Liver (tissue), 9 donors: ENCODE data around the gene URGCP. TPM values are rescaled to one million over a fixed set of nuclear protein-coding genes. Genes with fewer than 3 reads are reported as not detected.

Experiments used
- DNase-seq: peaks from one replicate; pipeline ENCODE4 v3.0.0-alpha.2; 2017; ENCODE audit warnings: low spot score
- H3K27ac ChIP-seq, 2 donors: one replicate each; pipeline ENCODE4 v1.7.0; 2013; ENCODE audit warnings: inconsistent platforms in 2 of 2, low read length in 2 of 2, control low read depth in 1 of 2, low read depth in 1 of 2, mild to moderate bottlenecking in 1 of 2
- H3K27me3 ChIP-seq, 4 donors: one replicate each; pipeline versions ENCODE4 v1.6.1 to v1.7.0; 2013; ENCODE audit warnings: low read length in 3 of 4, inconsistent platforms in 1 of 4, mild to moderate bottlenecking in 1 of 4, moderate library complexity in 1 of 4; ENCODE audit not compliant: control insufficient read depth in 4 of 4, insufficient read depth in 4 of 4
- H3K36me3 ChIP-seq, 4 donors: one replicate each; pipeline versions ENCODE4 v1.6.1 to v1.7.0; 2013; ENCODE audit warnings: low read length in 3 of 4, mild to moderate bottlenecking in 3 of 4, low read depth in 1 of 4, moderate library complexity in 1 of 4; ENCODE audit not compliant: control insufficient read depth in 4 of 4, insufficient read depth in 3 of 4
- H3K4me1 ChIP-seq, 4 donors: one replicate each; pipeline versions ENCODE4 v1.6.1 to v1.7.0; 2013; ENCODE audit warnings: low read length in 3 of 4, mild to moderate bottlenecking in 3 of 4, moderate library complexity in 1 of 4; ENCODE audit not compliant: control insufficient read depth in 4 of 4, insufficient read depth in 4 of 4
- H3K4me3 ChIP-seq, 3 donors: one replicate each; pipeline versions ENCODE4 v1.6.1 to v1.7.0; 2013; ENCODE audit warnings: low read length in 3 of 3, control low read depth in 1 of 3, low read depth in 1 of 3, mild to moderate bottlenecking in 1 of 3
- H3K9ac ChIP-seq, 2 donors: one replicate each; pipeline ENCODE4 v1.7.0; 2013; ENCODE audit warnings: low read length in 2 of 2, mild to moderate bottlenecking in 2 of 2, moderate library complexity in 2 of 2, control low read depth in 1 of 2, low read depth in 1 of 2
- H3K9me3 ChIP-seq, 4 donors: one replicate each; pipeline versions ENCODE4 v1.6.1 to v1.7.0; 2013; ENCODE audit warnings: low read length in 3 of 4; ENCODE audit not compliant: control insufficient read depth in 4 of 4
- ATF3 ChIP-seq: IDR thresholded peaks from 2 replicates; pipeline ENCODE4 v1.6.1; 2016; ENCODE audit warnings: antibody characterized with exemption
- CTCF ChIP-seq: fragments of 150-350 bp; IDR thresholded peaks from 2 replicates; pipeline ENCODE4 v1.5.1; 2017; ENCODE audit warnings: improper control_type of control experiment, low read depth, low read length; ENCODE audit not compliant: missing input control
- EGR1 ChIP-seq, 2 donors: IDR thresholded peaks; 2 replicates each; pipeline ENCODE4 v1.6.1; 2016 to 2018; ENCODE audit warnings: antibody characterized with exemption in 2 of 2, low read depth in 2 of 2
- FOXA1 ChIP-seq: IDR thresholded peaks from 2 replicates; pipeline ENCODE4 v1.6.1; 2016; ENCODE audit warnings: antibody characterized with exemption
- FOXA2 ChIP-seq: IDR thresholded peaks from 2 replicates; pipeline ENCODE4 v1.6.1; 2016; ENCODE audit warnings: antibody characterized with exemption
- GABPA ChIP-seq, 2 donors: IDR thresholded peaks in 1 of 2; conservative IDR thresholded peaks in 1 of 2; 2 replicates each; pipeline ENCODE4 v1.6.1; 2016; ENCODE audit warnings: antibody characterized with exemption in 2 of 2, mild to moderate bottlenecking in 1 of 2, moderate library complexity in 1 of 2
- HNF4A ChIP-seq, 2 donors: conservative IDR thresholded peaks; 2 replicates each; pipeline ENCODE4 v1.6.1; 2016; ENCODE audit warnings: antibody characterized with exemption in 2 of 2, mild to moderate bottlenecking in 2 of 2
- HNF4G ChIP-seq: IDR thresholded peaks from 2 replicates; pipeline ENCODE4 v1.6.1; 2016; ENCODE audit warnings: antibody characterized with exemption
- JUND ChIP-seq, 2 donors: IDR thresholded peaks; 2 replicates each; pipeline ENCODE4 v1.6.1; 2016; ENCODE audit warnings: antibody characterized with exemption in 2 of 2
- NR2F2 ChIP-seq: IDR thresholded peaks from 2 replicates; pipeline ENCODE4 v1.6.1; 2016; ENCODE audit warnings: antibody characterized with exemption
- RAD21 ChIP-seq, 2 donors: IDR thresholded peaks; 2 replicates each; pipeline ENCODE4 v1.6.1; 2016; ENCODE audit warnings: antibody characterized with exemption in 2 of 2, mild to moderate bottlenecking in 2 of 2
- RXRA ChIP-seq, 2 donors: IDR thresholded peaks; 2 replicates each; pipeline ENCODE4 v1.6.1; 2017 to 2018; ENCODE audit warnings: antibody characterized with exemption in 2 of 2, mild to moderate bottlenecking in 1 of 2
- SP1 ChIP-seq: IDR thresholded peaks from 2 replicates; pipeline ENCODE4 v1.6.1; 2018; ENCODE audit warnings: antibody characterized with exemption, mild to moderate bottlenecking
- TAF1 ChIP-seq: conservative IDR thresholded peaks from 2 replicates; pipeline ENCODE4 v1.6.1; 2016; ENCODE audit warnings: antibody characterized with exemption, mild to moderate bottlenecking
- YY1 ChIP-seq: IDR thresholded peaks from 2 replicates; pipeline ENCODE4 v1.6.1; 2016; ENCODE audit warnings: antibody characterized with exemption, mild to moderate bottlenecking
- WGBS: extraction: QIAGEN DNeasy Blood & Tissue Kit; methylation state at CpG from one replicate; pipeline ENCODE4 v1.1.7; 2013; 5-methylcytosine and 5-hydroxymethylcytosine counted together
- polyA plus RNA-seq, 2 donors: library from polyadenylated mRNA; stranded (reverse) in 1 of 2; unstranded in 1 of 2; fragments of 200-250 nt in 1 of 2; fragments of >200 nt in 1 of 2; fragmentation: Nextera tagmentation in 1 of 2; extraction: Ambion mirVana in 1 of 2; gene quantifications; one replicate each; pipeline versions ENCODE4 v1.2.1 to v1.2.3, GENCODE V29; 2013 to 2015
- total RNA-seq, 2 donors: library from RNA; depleted of rRNA; stranded (reverse); fragments of >200 nt; gene quantifications; one replicate each; pipeline ENCODE4 v1.2.3, GENCODE V29; 2014
- TF ChIP-seq, protein P1 (sequence below): IDR thresholded peaks from 2 replicates; pipeline ENCODE4 v1.6.1; 2016; ENCODE audit warnings: antibody characterized with exemption, mild to moderate bottlenecking
- TF ChIP-seq, protein P2 (sequence below): IDR thresholded peaks from 2 replicates; pipeline ENCODE4 v1.6.1; 2016; ENCODE audit warnings: antibody characterized with exemption
- TF ChIP-seq, protein P3 (sequence below): IDR thresholded peaks from 2 replicates; pipeline ENCODE4 v1.6.1; 2016; ENCODE audit warnings: antibody characterized with exemption
- donor health status: healthy.
- donor health status: healthy.
- donor health status: healthy.
- donor health status: healthy.
- donor health status: healthy.

URGCP gene
- total and polyA plus RNA-seq, 4 donors: 7.2 to 28.4 (median 13.0) TPM

DNA sequence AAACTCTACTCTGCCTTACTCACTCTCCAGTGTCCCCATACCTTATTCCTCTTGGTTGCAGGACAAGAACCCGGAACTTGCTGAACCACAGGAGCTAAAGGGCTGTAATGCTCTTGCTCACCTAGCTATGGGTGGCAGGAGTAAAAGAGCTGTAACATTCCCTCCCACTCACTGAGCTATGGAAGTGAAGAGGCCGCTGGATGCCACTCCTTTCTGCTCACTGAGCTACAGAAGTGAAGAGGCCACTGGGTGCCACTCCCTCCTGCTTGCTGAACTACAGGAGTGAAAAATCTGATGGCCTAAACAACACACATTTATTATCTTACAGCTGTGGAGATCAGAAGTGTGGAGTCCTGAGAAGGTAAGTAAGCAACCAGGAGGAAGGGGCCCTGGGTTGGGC, 54.6 kb downstream of the URGCP start:
- Histone ChIP-seq H3K27me3 (no peaks in the 10 kb centered on the region), H3K4me1 (no peaks in the 10 kb centered on the region), H3K27ac (no peak overlapping the region), H3K9ac (no peak overlapping the region), H3K36me3 (no peaks in the 10 kb centered on the region), H3K9me3 (no peaks in the 10 kb centered on the region), H3K4me3 (no peak overlapping the region)
- DNase-seq: no peak
- WGBS: 90% methylated on average over 2 of the region's 2 CpGs
- TF ChIP-seq CTCF (no peak), TAF1 (no peak), FOXA2 (no peak), ATF3 (no peak), JUND (IDR thresholded peaks at IDR 0.05) (no peak), HNF4A (conservative IDR thresholded peaks at IDR 0.05) (no peak), RAD21 (IDR thresholded peaks at IDR 0.05) (no peak), HNF4G (no peak), RXRA (IDR thresholded peaks at IDR 0.05) (no peak), FOXA1 (no peak), SP1 (no peak), GABPA (IDR thresholded peaks at IDR 0.05 in 1 of 2, conservative IDR thresholded peaks at IDR 0.05 in 1 of 2) (no peak), EGR1 (IDR thresholded peaks at IDR 0.05; ENCODE audit: low read depth in 2 of 2) (no peak), NR2F2 (no peak), YY1 (no peak)
- TF ChIP-seq, protein P1, sequence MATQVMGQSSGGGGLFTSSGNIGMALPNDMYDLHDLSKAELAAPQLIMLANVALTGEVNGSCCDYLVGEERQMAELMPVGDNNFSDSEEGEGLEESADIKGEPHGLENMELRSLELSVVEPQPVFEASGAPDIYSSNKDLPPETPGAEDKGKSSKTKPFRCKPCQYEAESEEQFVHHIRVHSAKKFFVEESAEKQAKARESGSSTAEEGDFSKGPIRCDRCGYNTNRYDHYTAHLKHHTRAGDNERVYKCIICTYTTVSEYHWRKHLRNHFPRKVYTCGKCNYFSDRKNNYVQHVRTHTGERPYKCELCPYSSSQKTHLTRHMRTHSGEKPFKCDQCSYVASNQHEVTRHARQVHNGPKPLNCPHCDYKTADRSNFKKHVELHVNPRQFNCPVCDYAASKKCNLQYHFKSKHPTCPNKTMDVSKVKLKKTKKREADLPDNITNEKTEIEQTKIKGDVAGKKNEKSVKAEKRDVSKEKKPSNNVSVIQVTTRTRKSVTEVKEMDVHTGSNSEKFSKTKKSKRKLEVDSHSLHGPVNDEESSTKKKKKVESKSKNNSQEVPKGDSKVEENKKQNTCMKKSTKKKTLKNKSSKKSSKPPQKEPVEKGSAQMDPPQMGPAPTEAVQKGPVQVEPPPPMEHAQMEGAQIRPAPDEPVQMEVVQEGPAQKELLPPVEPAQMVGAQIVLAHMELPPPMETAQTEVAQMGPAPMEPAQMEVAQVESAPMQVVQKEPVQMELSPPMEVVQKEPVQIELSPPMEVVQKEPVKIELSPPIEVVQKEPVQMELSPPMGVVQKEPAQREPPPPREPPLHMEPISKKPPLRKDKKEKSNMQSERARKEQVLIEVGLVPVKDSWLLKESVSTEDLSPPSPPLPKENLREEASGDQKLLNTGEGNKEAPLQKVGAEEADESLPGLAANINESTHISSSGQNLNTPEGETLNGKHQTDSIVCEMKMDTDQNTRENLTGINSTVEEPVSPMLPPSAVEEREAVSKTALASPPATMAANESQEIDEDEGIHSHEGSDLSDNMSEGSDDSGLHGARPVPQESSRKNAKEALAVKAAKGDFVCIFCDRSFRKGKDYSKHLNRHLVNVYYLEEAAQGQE: no peak
- TF ChIP-seq, protein P2, sequence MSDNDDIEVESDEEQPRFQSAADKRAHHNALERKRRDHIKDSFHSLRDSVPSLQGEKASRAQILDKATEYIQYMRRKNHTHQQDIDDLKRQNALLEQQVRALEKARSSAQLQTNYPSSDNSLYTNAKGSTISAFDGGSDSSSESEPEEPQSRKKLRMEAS: no peak
- TF ChIP-seq, protein P3, sequence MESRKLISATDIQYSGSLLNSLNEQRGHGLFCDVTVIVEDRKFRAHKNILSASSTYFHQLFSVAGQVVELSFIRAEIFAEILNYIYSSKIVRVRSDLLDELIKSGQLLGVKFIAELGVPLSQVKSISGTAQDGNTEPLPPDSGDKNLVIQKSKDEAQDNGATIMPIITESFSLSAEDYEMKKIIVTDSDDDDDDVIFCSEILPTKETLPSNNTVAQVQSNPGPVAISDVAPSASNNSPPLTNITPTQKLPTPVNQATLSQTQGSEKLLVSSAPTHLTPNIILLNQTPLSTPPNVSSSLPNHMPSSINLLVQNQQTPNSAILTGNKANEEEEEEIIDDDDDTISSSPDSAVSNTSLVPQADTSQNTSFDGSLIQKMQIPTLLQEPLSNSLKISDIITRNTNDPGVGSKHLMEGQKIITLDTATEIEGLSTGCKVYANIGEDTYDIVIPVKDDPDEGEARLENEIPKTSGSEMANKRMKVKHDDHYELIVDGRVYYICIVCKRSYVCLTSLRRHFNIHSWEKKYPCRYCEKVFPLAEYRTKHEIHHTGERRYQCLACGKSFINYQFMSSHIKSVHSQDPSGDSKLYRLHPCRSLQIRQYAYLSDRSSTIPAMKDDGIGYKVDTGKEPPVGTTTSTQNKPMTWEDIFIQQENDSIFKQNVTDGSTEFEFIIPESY: no peak
